ENCODE measurements around the gene PHOX2B.
A peak's percentile ranks its signal among the peaks of the same experiment; 100 is the strongest.

Gene PHOX2B

GRCh38 chr4:41748571-41749475, at the start of gene PHOX2B:
PHOX2B (minus strand) TSS chr4:41748725; CDS start chr4:41748610, 115 bp downstream.
- DNase-seq = no peak

GRCh38 chr4:41797260-41797659, 48.7 kb upstream of the PHOX2B start:
- no peak for DNase-seq

- peak; percentile 49 for DNase-seq
These were observed 48.2 kb upstream of the PHOX2B start for GRCh38 chr4:41796545-41797210.

GRCh38 chr4:41795796-41796385, 47.4 kb upstream of the PHOX2B start:
- peak; percentile 97 for DNase-seq

GRCh38 chr4:41792166-41792565, 43.6 kb upstream of the PHOX2B start:
- DNase-seq = no peak

- DNase-seq = no peak
These were observed 43.0 kb upstream of the PHOX2B start for GRCh38 chr4:41791557-41791956.

GRCh38 chr4:41787931-41788330, 39.4 kb upstream of the PHOX2B start:
- no peak for DNase-seq

- DNase-seq = no peak
These were observed 37.1 kb upstream of the PHOX2B start for GRCh38 chr4:41785665-41786064.

- peak; percentile 83 for DNase-seq
These were observed 35.9 kb upstream of the PHOX2B start for GRCh38 chr4:41784191-41784979.

- no peak for DNase-seq
These were observed 27.9 kb upstream of the PHOX2B start for GRCh38 chr4:41776466-41776865.

GRCh38 chr4:41763729-41764128, 15.2 kb upstream of the PHOX2B start:
- no peak for DNase-seq

- no peak for DNase-seq
These were observed 10.4 kb upstream of the PHOX2B start for GRCh38 chr4:41758884-41759283.

- no peak for DNase-seq
These were observed 9.1 kb upstream of the PHOX2B start for GRCh38 chr4:41757521-41758156.

GRCh38 chr4:41753942-41754341, 5.4 kb upstream of the PHOX2B start:
- DNase-seq = peak; percentile 17

- no peak for DNase-seq
These were observed 3.7 kb upstream of the PHOX2B start for GRCh38 chr4:41752081-41752836.

GRCh38 chr4:41751449-41752061, 3.0 kb upstream of the PHOX2B start:
- DNase-seq = no peak

- no peak for DNase-seq
These were observed 2.3 kb upstream of the PHOX2B start for GRCh38 chr4:41750626-41751448.

GRCh38 chr4:41750121-41750625, 1.6 kb upstream of the PHOX2B start:
- no peak for DNase-seq

- no peak for DNase-seq
These were observed 1.1 kb upstream of the PHOX2B start for GRCh38 chr4:41749631-41750039.

GRCh38 chr4:41748074-41748570, 403 bp downstream of the PHOX2B start:
- no peak for DNase-seq
